Smooth muscle cell (in vitro differentiated cells): ENCODE measurements around the gene POMT1. TPM values are rescaled to one million over a fixed set of nuclear protein-coding genes. Genes with fewer than 3 reads are reported as not detected.

Experiments used
- DNase-seq: peaks from one replicate; lab custom pipeline; 2025; ENCODE audit not compliant: unreplicated experiment; lab: John Stamatoyannopoulos, UW
- H2AFZ ChIP-seq: fragments of 200-600 bp; sonication (generic); 2 replicates; pipeline ENCODE4 v1.6.0; 2016; ENCODE audit warnings: antibody characterized with exemption, low read depth, mild to moderate bottlenecking
- H3F3A ChIP-seq: fragments of 200-600 bp; sonication (generic); 2 replicates; pipeline ENCODE4 v1.6.0; 2017; ENCODE audit warnings: antibody characterized with exemption, low read depth
- H3K27ac ChIP-seq: fragments of 200-600 bp; sonication (generic); 2 replicates; pipeline ENCODE4 v1.5.1; 2016; ENCODE audit warnings: low read depth, mild to moderate bottlenecking
- H3K27me3 ChIP-seq: fragments of 200-600 bp; sonication (generic); 2 replicates; pipeline ENCODE4 v1.6.1; 2016; ENCODE audit warnings: low read depth, mild to moderate bottlenecking
- H3K36me3 ChIP-seq: fragments of 200-600 bp; sonication (generic); 2 replicates; pipeline ENCODE4 v1.5.1; 2016; ENCODE audit warnings: low read depth
- H3K4me1 ChIP-seq: fragments of 200-600 bp; sonication (generic); 2 replicates; pipeline ENCODE4 v1.5.1; 2016; ENCODE audit warnings: low read depth
- H3K4me2 ChIP-seq: fragments of 200-600 bp; sonication (generic); 2 replicates; pipeline ENCODE4 v1.6.0; 2016; ENCODE audit warnings: mild to moderate bottlenecking
- H3K4me3 ChIP-seq: fragments of 200-600 bp; sonication (generic); 2 replicates; pipeline ENCODE4 v1.5.1; 2016; ENCODE audit warnings: mild to moderate bottlenecking
- H3K79me2 ChIP-seq: fragments of 200-600 bp; sonication (generic); 2 replicates; pipeline ENCODE4 v1.6.0; 2016; ENCODE audit warnings: low read depth, mild to moderate bottlenecking
- H3K9ac ChIP-seq: fragments of 200-600 bp; sonication (generic); 2 replicates; pipeline ENCODE4 v1.6.0; 2016; ENCODE audit warnings: low read depth
- H3K9me3 ChIP-seq: fragments of 200-600 bp; sonication (generic); replicated peaks from 2 replicates; pipeline ENCODE4 v1.5.1; 2016; ENCODE audit warnings: low read depth
- H4K20me1 ChIP-seq: fragments of 200-600 bp; sonication (generic); 2 replicates; pipeline ENCODE4 v1.6.0; 2016; ENCODE audit warnings: low read depth
- WGBS: methylation state at CpG from one replicate; pipeline ENCODE4 v1.1.7; 2016; ENCODE audit warnings: low lambda C conversion rate; 5-methylcytosine and 5-hydroxymethylcytosine counted together
- polyA plus RNA-seq: library from polyadenylated mRNA; unstranded; fragments of >200 nt; fragmentation: Nextera tagmentation; extraction: Ambion mirVana; gene quantifications from 2 replicates; pipeline ENCODE4 v1.2.1, GENCODE V29; 2016
- total RNA-seq: library from RNA; depleted of rRNA; stranded (reverse); fragments of >200 nt; gene quantifications from 2 replicates; pipeline ENCODE4 v1.2.3, GENCODE V29; 2014
- TF ChIP-seq, protein P1 (sequence below): fragments of 200-600 bp; sonication (generic); IDR thresholded peaks from 2 replicates; pipeline ENCODE4 v1.5.1; 2017; ENCODE audit warnings: borderline replicate concordance, mild to moderate bottlenecking, antibody characterized with exemption; ENCODE audit not compliant: insufficient read depth, poor library complexity, severe bottlenecking

POMT1 gene
- total and polyA plus RNA-seq, 2 experiments from 2014 or later, result 11.8 to 15.2 TPM

DNA sequence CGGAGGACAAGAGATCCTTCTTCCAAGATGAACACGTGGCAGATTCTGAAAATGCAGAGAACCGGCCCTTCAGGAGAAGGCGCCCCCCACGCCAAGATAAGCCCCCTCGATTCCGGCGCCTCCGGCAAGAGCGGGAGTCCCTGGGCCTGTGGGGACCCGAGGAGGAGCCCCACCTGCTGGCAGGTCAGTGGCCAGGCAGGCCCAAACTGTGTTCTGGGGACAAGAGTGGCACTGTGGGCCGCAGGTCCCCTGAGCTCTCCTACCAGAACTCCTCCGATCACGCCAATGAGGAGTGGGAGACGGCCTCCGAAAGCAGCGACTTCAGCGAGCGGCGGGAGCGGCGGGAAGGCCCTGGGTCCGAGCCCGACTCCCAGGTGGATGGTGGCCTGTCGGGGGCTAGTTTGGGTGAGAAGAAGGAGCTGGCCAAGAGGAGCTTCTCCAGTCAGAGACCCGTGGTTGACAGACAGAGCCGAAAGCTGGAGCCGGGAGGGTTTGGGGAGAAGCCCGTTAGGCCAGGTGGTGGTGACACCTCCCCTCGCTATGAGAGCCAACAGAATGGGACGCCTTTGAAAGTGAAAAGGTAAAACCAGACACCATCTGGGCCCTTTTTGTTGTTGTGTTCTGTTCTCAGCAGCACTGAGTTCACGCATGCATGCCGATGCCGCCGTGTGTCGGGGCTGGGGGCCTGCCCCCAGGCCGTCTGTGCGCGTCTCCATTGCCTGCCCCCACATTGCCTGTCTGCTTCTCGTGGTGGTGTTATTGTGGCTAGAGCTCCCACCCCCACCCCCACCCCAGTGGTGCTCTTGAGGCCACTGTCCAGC lies 26.6 kb upstream of the POMT1 start:
- no peak overlapping the region for H3K4me3 ChIP-seq
- H3K9ac ChIP-seq, result no peak overlapping the region
- no peak overlapping the region for H2AFZ ChIP-seq
- peaks cover 11% of the 10 kb centered on the region for H3K36me3 ChIP-seq
- TF ChIP-seq, protein P1, sequence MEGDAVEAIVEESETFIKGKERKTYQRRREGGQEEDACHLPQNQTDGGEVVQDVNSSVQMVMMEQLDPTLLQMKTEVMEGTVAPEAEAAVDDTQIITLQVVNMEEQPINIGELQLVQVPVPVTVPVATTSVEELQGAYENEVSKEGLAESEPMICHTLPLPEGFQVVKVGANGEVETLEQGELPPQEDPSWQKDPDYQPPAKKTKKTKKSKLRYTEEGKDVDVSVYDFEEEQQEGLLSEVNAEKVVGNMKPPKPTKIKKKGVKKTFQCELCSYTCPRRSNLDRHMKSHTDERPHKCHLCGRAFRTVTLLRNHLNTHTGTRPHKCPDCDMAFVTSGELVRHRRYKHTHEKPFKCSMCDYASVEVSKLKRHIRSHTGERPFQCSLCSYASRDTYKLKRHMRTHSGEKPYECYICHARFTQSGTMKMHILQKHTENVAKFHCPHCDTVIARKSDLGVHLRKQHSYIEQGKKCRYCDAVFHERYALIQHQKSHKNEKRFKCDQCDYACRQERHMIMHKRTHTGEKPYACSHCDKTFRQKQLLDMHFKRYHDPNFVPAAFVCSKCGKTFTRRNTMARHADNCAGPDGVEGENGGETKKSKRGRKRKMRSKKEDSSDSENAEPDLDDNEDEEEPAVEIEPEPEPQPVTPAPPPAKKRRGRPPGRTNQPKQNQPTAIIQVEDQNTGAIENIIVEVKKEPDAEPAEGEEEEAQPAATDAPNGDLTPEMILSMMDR, result peak; percentile 28
- WGBS, result 94% methylated on average over 40 of the region's 40 CpGs
- H4K20me1 ChIP-seq, result peaks cover 92% of the 10 kb centered on the region
- no peak overlapping the region for H3K4me2 ChIP-seq
- H3K27ac ChIP-seq, result no peak overlapping the region
- H3K79me2 ChIP-seq, result peaks cover 44% of the 10 kb centered on the region
- H3K4me1 ChIP-seq, result no peaks in the 10 kb centered on the region
- no peaks in the 10 kb centered on the region for H3K9me3 ChIP-seq
- no peaks in the 10 kb centered on the region for H3F3A ChIP-seq
- no peak for DNase-seq
- H3K27me3 ChIP-seq, result no peaks in the 10 kb centered on the region

DNA sequence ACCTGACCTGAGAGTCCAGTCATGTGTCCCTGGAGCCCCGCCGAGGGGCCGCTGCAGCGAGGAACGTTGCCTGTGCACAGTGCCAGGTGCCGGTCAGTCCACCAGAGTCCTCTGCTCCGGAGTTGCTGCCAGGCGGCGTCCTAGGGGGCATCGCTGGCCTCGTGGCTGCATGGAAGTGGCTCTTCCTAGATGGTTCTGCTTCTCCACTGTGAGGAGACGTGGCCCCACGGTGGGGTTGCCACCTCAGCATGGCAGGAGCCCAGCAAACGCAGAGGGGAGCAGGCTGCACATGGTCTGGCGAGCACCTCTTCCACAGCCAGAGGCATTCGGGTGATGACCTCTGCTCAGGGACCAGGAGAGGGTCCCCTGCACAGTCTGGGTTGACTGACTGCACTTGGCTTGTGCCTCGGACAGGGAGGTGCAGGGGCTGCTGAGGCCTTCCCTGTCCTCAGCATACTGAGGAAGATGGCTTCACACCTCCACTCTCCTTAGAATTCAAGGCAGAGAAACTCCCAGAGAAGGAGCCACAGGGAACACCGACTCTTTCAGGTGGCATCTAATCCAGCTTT lies 25.9 kb upstream of the POMT1 start:
- H3K36me3 ChIP-seq, result peaks cover 7% of the 10 kb centered on the region
- peaks cover 37% of the 10 kb centered on the region for H3K79me2 ChIP-seq
- H3F3A ChIP-seq, result no peaks in the 10 kb centered on the region
- H3K27me3 ChIP-seq, result no peaks in the 10 kb centered on the region
- no peak overlapping the region for H3K4me3 ChIP-seq
- H3K4me1 ChIP-seq, result no peaks in the 10 kb centered on the region
- no peak overlapping the region for H3K27ac ChIP-seq
- H3K9me3 ChIP-seq, result no peaks in the 10 kb centered on the region
- no peak overlapping the region for H3K4me2 ChIP-seq
- no peak overlapping the region for H3K9ac ChIP-seq
- 97% methylated on average over 18 of the region's 18 CpGs for WGBS
- TF ChIP-seq, protein P1, result no peak
- H4K20me1 ChIP-seq, result peaks cover 88% of the 10 kb centered on the region
- DNase-seq, result no peak
- H2AFZ ChIP-seq, result no peak overlapping the region

DNA sequence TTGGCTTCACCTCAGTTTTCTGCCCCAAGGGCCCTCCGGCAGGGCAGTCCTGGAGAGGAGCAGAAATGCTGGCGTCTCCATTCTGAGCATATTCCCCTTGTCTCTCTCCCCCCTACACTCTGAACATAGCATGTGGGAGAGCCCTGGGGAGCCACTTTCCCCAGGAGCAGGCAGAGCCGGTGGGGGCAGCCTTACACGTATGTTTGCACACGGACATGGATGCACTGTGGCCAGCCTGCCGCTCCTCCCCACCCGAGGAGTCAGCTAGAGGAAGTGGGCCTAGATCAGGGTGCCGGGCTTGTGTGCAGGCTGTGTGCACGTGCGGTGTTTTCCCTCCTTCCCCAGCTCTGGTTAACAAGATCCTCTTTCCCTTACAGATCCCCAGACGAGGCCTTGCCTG lies 25.4 kb upstream of the POMT1 start:
- H3K79me2 ChIP-seq, result peaks cover 33% of the 10 kb centered on the region
- no peak overlapping the region for H3K4me3 ChIP-seq
- no peak overlapping the region for H3K27ac ChIP-seq
- peaks cover 89% of the 10 kb centered on the region for H4K20me1 ChIP-seq
- no peaks in the 10 kb centered on the region for H3K9me3 ChIP-seq
- no peak overlapping the region for H2AFZ ChIP-seq
- DNase-seq, result no peak
- H3K27me3 ChIP-seq, result no peaks in the 10 kb centered on the region
- H3K4me1 ChIP-seq, result no peaks in the 10 kb centered on the region
- H3K9ac ChIP-seq, result no peak overlapping the region
- no peaks in the 10 kb centered on the region for H3F3A ChIP-seq
- H3K36me3 ChIP-seq, result peaks cover 4% of the 10 kb centered on the region
- 96% methylated on average over 11 of the region's 11 CpGs for WGBS
- no peak overlapping the region for H3K4me2 ChIP-seq
- TF ChIP-seq, protein P1, result no peak
